GM18870 (cell line): ENCODE data around the gene ADGRA3.
"Not testable (repeated sequence)": the region's sequence is repeated elsewhere in the genome, so short reads cannot be mapped to it uniquely, and the experiment has no call there.

Experiments
- ATAC-seq: cut with Tn5 transposase; IDR thresholded peaks from one replicate; pipeline ENCODE4 v1.9.1; 2021; ENCODE audit warnings: moderate library complexity; ENCODE audit not compliant: unreplicated experiment

ADGRA3 gene

DNA sequence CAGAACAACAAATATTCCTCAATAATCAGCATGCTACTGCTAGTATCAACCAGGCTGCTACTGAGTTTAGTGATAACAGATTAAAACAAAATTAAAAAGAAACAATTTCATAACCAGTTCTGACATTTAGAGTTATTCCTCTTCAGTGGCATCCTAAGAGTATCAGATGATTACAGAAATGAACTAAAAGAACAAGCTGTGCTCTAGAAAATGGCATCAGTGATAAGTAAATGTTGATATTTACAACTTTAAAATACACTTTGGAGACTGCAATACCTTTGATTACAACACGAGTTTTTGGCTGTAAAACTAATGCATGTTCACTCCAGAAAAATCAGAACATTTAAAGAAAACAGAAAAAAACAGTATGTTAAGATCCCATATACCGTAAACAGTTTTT, 72.9 kb downstream of the ADGRA3 start:
- no peak for ATAC-seq

DNA sequence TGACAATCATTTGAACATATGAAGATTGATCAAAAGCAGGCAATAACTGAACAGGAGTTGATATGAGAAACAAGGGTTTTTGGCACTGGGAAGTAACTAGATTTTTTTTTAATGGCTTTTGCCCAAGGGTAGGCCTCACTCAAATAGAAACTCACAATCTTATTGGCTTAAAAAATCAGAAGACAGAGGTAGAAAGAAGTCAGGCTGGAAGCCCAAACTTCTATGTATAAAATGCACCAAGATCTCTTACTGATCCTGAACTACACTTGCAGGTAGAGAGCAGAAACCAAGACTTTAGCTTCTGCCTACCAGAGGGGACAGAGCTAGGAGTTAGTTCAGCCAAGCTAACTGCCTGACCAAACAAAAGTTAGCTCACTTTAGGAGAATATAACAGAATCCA, 74.9 kb downstream of the ADGRA3 start:
- ATAC-seq = no peak

DNA sequence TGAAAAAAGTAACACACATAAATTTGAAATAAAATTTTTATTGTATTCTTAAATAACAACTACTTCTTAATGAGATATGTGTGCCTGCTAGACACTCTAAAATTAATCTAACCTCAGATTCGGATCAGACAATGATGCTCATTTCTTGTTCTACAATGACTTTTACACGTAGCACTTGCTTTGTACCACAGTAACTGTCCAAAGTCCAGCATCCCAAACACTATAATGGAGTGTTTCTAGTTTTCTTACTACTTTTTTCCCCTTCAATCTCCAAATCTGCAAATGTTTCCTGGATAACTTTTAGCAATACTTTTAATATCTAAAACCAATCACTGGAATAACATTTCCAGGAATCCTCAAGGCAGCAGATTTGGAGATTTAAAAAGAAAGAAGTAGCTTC, 75.9 kb downstream of the ADGRA3 start:
- ATAC-seq = no peak

DNA sequence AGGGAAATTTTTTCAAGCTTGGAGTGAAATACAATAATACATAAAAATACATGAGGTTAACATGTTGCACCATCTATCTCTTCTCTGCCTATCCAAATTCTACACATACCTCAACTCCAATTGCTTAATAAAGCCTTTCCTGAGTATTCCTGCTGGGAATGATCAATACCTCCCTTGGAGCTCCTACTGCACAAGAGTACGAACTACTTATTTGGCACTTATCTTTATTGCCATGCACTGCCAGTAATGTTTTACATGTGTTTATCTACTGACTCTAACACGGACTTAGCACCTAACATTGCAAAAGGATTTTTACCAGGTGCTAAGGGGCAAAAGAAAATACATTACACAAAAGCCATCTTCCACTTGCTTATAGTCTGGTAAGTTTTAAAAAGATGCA, 80.2 kb downstream of the ADGRA3 start:
- ATAC-seq = no peak

DNA sequence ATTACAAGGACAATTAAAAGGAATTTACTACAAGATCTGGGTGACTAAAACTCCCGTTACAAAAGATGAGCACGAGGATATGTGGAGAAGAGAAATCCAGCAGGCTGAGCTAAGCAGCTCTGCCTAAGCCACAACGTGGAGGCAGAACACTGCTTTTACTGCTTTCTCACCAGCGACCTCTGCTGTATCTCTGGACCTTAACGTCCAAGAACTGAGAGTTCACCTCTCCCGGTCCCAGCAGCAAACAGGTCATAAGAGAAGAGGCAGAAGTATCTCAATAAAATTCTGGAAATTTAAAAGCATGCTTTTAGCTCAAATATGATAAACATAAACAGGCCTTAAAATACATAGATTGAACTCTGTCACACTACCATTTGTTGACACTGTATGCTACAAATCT, 81.0 kb downstream of the ADGRA3 start:
- ATAC-seq = no peak

DNA sequence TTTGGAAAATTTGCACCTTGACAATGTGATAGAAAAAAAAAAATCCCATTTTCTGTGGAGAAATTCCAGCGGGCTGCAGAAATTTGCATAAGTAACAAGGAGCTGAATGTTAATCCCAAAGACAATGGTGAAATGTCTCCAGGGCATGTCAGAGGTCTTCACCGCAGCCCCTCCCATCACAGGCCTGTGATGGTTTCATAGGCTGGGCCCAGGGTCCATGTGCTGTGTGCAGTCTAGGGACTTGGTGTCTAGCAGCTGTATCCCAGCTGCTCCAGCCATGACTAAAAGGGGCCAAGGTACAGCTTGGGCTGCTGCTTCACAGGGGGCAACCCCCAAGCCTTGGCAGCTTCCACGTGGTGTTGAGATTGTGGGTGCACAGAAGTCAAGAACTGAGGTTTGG, 85.2 kb downstream of the ADGRA3 start:
- ATAC-seq = no peak

DNA sequence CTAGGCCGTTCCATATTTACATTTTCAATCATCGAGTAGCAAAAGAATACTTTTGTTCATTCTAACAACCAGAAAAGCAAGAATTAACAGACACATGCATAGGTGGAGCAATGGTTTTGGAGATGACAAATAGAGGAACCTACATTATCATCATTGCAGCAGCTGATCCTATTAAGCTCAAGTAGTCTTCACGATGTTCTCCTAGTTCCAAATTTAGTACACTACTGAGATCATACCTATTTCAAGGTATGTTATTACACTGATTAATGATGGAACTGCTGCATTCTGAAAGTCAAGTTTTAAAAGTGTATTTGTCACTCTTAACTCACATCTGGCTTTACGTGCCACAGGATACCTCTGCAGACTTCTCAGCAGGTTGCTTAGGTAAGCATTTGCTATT, 87.4 kb downstream of the ADGRA3 start:
- ATAC-seq = no peak

DNA sequence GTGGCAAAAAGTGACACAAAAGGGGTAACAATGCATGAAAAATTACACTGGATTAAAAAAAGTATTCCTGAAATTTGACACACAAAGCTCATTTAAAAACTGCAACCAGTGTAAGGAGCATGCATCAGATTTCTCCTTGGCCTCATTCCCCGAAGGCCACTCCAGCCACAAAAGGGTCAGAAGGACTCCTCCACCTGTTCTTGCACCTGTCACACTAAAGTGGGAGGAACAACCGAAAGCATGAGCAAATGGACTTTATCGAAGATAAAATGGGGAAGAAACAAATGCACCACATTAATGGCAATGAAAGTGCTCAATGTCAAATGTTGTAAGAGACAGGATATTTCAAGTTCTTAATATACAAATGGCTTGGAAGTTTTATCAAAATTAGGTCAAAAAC, 88.2 kb downstream of the ADGRA3 start:
- ATAC-seq = no peak

DNA sequence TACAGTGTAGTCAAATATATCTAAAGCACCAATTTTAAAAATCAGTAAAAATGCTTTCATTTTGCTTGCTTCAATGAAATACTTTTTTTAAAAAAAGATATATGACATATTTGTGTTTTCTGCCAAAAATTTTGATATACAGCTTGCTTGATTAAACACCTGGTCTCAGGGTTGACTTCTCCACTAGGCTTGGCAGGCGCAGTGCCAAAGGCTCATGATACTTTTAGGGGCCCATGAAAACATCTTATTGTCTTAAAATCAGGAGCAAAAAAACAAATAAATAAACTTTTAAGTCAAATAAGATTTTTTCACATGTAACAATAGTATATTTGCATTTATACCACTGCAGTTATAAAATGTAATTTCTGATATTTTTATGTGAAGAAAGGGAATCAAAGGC, 95.6 kb downstream of the ADGRA3 start:
- no peak for ATAC-seq

DNA sequence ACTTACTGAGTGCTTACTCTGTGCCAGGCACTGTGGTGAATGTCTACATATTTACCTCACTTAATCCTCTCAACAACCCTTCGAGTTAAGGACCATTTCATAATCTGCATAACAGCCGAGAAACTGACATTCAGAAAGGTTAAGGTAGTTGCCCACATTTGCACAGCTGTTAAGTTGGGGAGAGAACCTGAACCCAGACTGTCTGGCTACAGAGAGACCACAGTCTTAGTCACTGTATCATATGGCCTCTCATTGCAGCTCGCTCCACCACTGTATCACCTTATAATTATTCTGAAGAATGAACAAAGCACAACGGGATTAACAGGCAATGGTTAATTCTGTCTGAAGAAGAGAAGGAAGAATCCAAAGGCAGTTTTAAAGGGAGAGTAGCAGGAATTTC, 98.5 kb downstream of the ADGRA3 start:
- ATAC-seq = no peak

DNA sequence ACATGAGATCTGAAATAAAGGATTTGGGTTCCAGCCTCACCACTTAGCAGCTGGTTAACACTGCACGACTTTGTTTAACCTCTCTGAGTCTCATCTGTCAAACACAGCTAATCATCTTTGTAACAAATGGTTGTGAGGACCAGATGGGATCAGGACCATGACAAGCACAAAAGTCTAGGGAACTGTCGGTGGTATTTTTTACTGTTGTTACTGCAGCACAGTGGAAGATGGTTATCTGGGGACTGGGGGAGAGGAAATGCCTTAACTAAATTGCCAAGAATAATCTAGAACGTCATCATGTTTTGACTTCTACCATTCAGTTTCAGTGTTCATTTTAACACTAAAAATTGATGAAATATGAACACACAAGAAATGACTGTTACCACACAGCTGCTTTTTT, 99.5 kb downstream of the ADGRA3 start:
- no peak for ATAC-seq

DNA sequence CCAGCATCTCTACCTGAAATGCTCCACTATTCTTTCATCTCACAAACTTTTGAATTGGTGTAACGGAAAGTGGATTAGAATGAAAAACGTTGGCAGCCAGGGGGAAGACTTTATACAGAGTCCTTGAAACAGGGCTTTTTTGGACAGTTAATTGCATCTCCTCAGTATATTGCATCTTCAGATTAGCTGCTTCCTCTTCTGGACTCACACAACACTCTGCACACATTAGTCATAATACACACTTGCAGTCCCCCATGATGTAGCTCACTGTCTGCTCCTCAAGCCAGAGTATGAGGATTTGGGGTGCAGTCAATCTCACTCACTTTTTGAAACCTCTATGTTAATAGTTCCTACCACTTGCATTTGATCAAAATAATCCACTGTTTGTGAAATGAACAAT, 101.0 kb downstream of the ADGRA3 start:
- no peak for ATAC-seq

DNA sequence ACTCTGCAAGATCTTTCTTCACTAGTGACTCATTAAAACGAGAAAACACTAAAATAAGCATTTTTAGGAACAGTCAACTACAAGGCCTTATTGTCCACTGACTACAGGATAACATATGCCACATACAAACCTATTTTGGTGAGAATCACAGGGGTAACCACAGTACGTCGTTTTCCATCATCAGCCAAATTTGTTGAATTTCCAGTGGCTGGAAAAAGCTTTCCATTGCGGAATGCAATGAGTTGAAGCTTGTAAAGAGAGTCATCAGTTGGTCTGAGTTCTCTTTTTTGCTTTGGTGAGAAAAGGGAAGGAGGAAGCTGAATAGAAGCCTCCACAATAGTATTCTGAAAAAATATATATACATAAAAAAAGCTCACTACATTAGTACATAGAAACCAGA, 102.4 kb downstream of the ADGRA3 start:
- ATAC-seq = no peak

DNA sequence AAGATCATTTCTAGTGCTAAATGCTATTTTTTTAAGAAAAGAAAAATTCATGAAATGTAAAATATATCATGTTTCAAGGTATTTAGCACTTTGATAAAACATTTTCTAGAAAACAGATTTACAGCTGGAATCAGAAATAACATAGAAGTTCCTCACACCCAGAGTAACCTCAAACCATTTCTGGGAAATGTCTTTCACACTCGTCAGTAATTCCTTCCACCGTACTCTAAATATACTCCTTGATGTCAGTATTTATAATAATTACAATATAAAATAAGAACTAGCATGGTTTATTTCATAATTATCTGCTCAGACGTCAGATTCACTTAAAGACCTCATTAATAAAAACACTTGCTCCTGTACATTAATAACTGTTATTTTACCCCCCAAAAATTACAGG, 103.9 kb downstream of the ADGRA3 start:
- ATAC-seq = no peak

DNA sequence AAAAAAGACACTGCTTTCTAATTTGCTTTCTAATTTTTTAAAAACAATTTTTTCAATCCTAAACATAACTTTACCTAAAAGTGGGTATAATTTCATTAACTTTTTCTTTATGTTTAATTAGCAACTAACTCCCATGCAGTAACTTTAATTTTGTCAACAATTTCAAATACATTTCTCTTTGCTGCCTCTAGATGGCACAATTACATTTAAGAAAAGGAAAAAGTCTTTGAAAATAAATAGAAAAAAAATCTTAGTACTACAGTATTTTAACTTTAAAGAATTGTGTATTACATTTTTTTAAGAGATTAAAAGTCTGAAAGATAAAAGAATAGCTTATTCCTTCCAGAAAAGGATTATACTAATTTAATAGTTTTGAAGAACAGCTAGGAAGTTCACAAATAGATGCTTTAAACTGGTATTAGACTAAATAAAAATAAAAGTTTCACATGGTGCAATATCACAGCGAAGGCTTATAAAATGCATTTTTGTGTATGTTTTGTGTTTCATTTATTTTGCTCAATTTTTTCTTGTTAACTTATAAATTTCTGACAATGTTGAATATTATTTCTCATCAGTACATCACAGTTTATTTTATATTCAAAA, 105.1 kb downstream of the ADGRA3 start:
- ATAC-seq = no peak

DNA sequence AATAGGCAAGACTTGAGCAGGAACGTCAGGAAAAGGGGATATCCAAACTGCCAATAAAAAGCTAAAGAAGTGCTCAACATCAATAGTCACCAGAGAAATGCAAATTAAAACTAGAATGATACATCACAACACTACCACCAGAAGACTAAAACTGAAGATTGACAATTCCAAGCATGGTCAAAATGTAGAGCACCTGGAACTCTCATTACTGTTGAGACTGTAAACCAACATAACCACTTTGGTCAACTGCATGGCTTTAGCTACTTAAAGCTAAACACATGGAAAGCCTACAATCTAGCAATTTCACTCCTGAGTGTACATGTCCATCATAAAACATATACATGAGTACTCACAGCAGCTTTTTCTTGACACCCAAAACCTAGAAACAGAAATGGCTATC, 107.4 kb downstream of the ADGRA3 start:
- ATAC-seq = no peak

DNA sequence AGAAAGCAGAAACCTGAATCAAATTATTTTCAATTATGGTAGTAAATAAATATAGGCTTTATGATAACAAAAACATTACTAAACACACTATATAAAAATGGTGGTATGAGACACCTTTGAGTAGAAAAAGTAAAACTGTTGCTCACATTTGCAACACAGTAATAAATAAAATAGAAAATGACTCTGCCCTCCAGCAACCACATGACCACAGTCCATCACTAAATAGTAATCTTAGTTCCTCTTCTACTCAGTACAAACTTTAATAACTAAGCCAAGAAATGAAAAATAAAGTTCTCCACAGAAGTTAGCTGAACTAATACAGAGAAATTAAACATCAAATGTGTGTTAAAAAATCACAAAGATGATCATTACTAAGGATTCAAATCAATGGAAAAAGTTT, 108.5 kb downstream of the ADGRA3 start:
- ATAC-seq = peak; percentile 71

DNA sequence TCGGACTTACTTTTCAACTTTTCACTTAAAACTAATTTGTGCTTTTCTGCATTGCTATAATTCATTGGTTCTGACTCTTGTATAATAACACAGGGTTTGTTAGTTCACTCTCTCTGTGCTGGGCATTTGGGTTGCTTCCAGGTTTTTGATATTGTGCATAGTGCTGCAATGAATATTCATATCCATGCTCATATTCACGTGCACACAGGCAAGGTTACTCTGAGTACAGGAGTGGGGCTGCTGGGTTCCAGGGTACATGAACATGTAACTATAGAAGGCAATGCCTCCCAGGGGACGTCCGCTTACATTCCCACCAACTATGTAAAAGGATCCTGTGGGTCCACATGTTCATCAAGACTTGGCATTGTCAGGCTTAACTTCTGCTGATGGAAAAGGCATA, 117.2 kb downstream of the ADGRA3 start:
- no peak for ATAC-seq

DNA sequence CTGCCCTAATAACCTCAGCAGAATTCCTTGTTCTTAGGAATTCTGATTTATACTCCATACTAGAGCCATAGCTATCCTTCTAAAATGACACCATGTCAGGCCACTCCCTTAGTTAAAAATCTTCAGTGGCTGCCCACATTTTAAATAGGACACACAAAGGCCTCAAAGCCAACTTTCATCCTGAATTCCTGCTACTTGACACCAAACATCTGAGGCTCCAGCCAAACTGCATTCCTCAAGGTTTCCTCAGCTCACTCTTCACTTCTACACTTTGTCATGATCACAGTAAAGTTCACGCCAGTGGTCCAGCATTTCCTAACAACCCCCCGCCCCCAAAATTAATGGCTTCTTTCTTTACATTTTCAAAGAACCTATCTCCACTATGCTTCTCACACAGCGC, 124.3 kb downstream of the ADGRA3 start:
- ATAC-seq = no peak

DNA sequence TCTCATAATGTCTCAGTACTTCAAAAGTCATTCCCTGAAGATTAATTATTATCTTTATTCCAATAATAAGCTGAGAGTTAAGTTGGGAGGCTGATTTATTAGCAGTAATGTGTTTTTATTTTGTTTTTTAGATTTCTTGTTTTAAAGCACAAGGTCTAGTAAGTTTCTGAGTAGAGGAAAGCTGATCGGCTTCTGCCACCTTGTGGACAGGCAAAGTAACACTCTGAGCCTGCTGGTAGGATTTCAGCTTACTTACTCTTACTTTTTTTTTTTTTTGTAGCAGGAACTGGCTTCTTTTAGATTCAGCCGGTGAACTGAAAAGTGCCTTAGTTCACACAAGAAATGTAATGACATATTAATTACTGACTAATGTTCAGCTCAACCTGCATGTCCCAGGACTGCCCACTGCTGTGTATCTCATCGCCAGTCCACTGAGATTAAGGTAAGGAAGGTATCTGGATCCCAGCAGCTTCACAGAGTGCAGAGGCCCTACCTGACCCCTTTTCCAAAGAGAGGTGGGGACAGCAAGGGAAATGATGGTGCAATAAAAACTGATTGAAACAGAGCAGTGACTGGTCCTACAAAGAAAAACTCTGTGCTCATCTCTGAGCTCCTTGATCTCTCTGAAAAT, 126.5 kb downstream of the ADGRA3 start:
- ATAC-seq = peak; percentile 80

DNA sequence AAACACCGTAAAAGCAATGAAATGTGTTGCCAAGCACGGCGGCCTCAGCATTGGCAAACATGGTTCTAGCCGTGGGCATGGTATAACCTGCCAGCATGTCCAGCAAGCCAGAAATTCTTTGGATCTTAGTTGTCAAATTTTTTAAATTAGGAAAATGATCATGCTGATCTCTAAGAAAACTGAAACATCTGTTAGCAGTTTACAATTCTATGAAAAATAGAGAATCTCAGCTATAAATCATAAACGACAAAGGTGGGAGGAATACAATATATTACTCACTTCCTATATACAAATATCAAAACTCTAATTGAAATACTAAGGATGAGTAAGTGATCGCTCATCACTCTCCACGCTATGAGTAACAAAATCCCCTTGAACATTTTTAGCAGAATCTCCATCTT, 130.3 kb downstream of the ADGRA3 start:
- no peak for ATAC-seq

DNA sequence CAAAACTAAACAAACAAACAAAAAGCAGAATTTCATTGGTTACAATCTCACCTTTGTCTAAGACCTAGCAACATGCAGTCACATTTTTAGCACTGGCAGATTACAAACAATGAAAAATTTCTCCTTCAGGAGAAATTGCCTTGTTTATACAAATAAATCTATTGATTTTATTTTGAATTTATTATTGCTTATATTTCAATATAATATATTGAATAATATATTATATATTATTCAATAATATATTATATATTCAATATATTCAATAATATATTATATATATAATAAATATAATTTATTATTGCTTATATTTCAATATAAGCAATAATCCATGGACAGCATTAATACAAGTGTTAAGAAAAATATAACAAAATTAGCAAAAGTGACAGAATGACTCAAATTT, 131.7 kb downstream of the ADGRA3 start:
- no peak for ATAC-seq

DNA sequence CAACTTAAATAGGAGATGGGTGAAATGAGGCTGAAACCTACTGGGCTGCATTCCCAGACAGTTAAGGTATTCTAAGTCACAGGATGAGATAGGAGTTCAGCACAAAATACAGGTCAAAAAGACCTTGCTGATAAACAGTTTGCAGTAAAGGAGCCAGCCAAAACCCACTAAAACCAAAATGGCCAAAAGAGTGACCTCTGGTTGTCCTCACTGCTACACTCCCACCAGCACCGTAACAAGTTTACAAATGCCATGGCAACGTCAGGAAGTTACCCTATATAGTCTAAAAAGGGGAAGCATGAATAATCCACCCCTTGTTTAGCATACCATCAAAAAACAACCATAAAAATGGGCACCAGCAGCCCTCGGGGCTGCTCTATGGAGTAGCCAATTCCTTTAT, 133.7 kb downstream of the ADGRA3 start:
- ATAC-seq = not testable (repeated sequence)
